ENCODE measurements around the gene TRPM5.

DNA sequence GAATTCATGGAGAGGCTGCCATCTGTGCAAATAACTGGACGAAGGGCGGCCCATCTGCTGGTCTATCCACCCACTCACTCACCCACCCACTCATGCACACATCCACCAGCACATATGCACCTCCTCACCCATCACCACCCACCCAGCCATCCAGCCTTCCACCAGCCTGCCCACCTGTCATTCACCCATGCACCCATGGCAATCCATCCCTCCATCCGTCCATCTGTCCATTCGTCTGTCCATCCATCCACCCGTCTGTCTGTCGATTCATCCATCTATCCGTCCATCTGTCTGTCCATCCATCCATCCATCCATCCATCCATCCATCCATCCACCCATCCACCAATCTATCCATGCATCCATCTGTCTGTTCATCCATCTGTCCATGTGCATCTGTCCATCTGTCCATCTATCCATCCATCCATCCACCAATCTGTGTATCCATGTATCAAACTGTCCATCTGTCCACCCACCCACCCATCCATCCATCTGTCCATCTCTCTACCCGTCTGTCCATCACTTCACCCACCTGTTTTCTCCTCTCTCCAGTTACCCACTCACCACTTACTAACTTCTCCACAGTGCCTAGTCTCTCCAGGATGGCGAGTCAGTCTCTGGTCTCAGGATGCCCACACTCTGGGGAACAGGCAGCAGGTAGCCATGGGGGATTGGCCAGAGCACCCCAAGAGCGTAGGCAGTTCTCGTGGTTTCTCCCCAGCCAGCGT is 8.9 kb downstream of the TRPM5 start:
- TF ChIP-seq CTCF (optimal IDR thresholded peaks at IDR 0.05 in 1 of 3, IDR thresholded peaks at IDR 0.05 in 1 of 3, conservative IDR thresholded peaks at IDR 0.05 in 1 of 3; ENCODE audit: extremely low read depth in 1 of 3, insufficient read depth in 2 of 3, low read length in 3 of 3): no peak
- TF ChIP-seq EZH2 (IDR thresholded peaks at IDR 0.05; ENCODE audit: low read length): no peak
